Measurements from ENCODE around the gene ADD1. TPM values are rescaled to one million over a fixed set of nuclear protein-coding genes. Genes with fewer than 3 reads are reported as not detected.

ADD1 gene
- polyA plus RNA-seq, 1 experiment: 149 TPM

DNA sequence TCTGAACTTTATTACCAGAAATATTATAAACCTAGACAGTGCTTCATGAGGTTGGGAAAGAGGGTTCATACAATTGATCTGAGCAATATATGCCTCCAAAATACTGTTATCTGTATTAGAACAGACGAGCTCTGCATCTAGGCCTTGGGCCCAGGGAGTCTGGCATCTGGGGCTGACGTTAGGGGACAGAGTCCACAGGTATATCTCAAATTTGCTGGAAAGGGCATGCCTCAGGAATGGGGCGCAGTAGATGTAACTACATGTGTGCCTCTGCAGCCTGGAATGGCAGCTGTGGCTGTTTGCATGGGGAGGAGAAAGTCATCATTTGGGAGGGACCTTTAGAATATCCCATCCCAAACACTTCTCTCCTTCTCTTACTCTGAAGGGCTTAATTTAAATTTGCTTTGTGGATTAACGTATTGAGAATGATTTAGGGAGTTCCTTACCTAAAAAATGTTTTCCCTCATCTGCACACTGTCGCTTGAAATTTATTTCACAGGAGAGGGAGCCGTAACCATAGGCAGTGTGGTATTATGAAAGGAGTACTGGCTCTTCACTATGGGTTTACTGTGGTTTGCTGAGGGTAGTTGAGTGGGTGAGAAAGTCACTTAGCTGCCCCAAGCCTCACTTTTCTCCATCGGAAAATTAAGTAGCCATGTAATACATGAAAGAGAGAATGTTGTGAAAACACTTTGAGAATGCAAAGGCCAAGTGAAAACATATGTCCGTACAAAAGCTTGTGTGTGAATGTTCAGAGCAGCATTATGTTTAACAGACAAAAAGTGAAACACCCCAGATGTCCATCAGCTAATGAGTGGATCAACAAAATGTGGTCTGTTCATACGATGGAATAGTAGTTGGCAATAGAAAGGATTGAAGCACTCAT is 5.9 kb downstream of the ADD1 start:
- ChIA-PET POLR2A (no interaction called here), CTCF (no interaction called here)
- no peaks in the 10 kb centered on the region for H3K27me3 ChIP-seq (ENCODE audit: control insufficient read depth, insufficient read depth, low read length)
- H3K27ac ChIP-seq (ENCODE audit: low read depth, low read length): no peak overlapping the region
- no peaks in the 10 kb centered on the region for H3K9me3 ChIP-seq (ENCODE audit: control insufficient read depth, insufficient read depth, low read length)
- H3K4me3 ChIP-seq (ENCODE audit: low read depth, low read length): no peak overlapping the region
- TF ChIP-seq, protein P1, sequence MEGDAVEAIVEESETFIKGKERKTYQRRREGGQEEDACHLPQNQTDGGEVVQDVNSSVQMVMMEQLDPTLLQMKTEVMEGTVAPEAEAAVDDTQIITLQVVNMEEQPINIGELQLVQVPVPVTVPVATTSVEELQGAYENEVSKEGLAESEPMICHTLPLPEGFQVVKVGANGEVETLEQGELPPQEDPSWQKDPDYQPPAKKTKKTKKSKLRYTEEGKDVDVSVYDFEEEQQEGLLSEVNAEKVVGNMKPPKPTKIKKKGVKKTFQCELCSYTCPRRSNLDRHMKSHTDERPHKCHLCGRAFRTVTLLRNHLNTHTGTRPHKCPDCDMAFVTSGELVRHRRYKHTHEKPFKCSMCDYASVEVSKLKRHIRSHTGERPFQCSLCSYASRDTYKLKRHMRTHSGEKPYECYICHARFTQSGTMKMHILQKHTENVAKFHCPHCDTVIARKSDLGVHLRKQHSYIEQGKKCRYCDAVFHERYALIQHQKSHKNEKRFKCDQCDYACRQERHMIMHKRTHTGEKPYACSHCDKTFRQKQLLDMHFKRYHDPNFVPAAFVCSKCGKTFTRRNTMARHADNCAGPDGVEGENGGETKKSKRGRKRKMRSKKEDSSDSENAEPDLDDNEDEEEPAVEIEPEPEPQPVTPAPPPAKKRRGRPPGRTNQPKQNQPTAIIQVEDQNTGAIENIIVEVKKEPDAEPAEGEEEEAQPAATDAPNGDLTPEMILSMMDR (IDR thresholded peaks at IDR 0.05; ENCODE audit: low read depth, low read length): no peak
- DNase-seq (ENCODE audit: low read depth, low spot score): no peak

GRCh38 chr4:2850966-2851798 is 7.5 kb downstream of the ADD1 start:
- DNase-seq (ENCODE audit: low read depth, low spot score): no peak
- ChIA-PET CTCF (no interaction called here), POLR2A (no interaction called here)

GRCh38 chr4:2852481-2852921 is 8.9 kb downstream of the ADD1 start:
- ChIA-PET POLR2A (no interaction called here), CTCF (no interaction called here)
- Histone ChIP-seq H3K9me3 (ENCODE audit: control insufficient read depth, insufficient read depth, low read length) (no peaks in the 10 kb centered on the region), H3K4me3 (ENCODE audit: low read depth, low read length) (no peak overlapping the region), H3K27ac (ENCODE audit: low read depth, low read length) (no peak overlapping the region), H3K27me3 (ENCODE audit: control insufficient read depth, insufficient read depth, low read length) (no peaks in the 10 kb centered on the region)
- no peak for DNase-seq (ENCODE audit: low read depth, low spot score)
- TF ChIP-seq, protein P1 (IDR thresholded peaks at IDR 0.05; ENCODE audit: low read depth, low read length): no peak

More at GRCh38 chr4:2850966-2851798, 7.5 kb downstream of the ADD1 start:
- TF ChIP-seq, protein P1 (IDR thresholded peaks at IDR 0.05; ENCODE audit: low read depth, low read length): no peak
- Histone ChIP-seq H3K4me3 (ENCODE audit: low read depth, low read length) (no peak overlapping the region), H3K27ac (ENCODE audit: low read depth, low read length) (no peak overlapping the region), H3K9me3 (ENCODE audit: control insufficient read depth, insufficient read depth, low read length) (no peaks in the 10 kb centered on the region), H3K27me3 (ENCODE audit: control insufficient read depth, insufficient read depth, low read length) (no peaks in the 10 kb centered on the region)

GRCh38 chr4:2855584-2855983 is 11.9 kb downstream of the ADD1 start:
- CTCF ChIA-PET: interaction anchor here (0.7 kb wide), 1 partner anchor 314 kb away, joined by 3 read pairs; no protein-coding TSS in a partner anchor
- H3K4me3 ChIP-seq (ENCODE audit: low read depth, low read length): no peak overlapping the region
- no peak overlapping the region for H3K27ac ChIP-seq (ENCODE audit: low read depth, low read length)
- DNase-seq (ENCODE audit: low read depth, low spot score): no peak
- TF ChIP-seq, protein P1 (IDR thresholded peaks at IDR 0.05; ENCODE audit: low read depth, low read length): no peak
- no peaks in the 10 kb centered on the region for H3K9me3 ChIP-seq (ENCODE audit: control insufficient read depth, insufficient read depth, low read length)
- no peaks in the 10 kb centered on the region for H3K27me3 ChIP-seq (ENCODE audit: control insufficient read depth, insufficient read depth, low read length)
- POLR2A ChIA-PET: no interaction called here
